Activated CD4-positive, alpha-beta T cell treated with anti-CD3 and anti-CD28 coated beads for 36 hours (primary cell): ENCODE results near the gene KIF24. TPM values are rescaled to one million over a fixed set of nuclear protein-coding genes. Genes with fewer than 3 reads are reported as not detected.
"Not testable (repeated sequence)": the region's sequence is repeated elsewhere in the genome, so short reads cannot be mapped to it uniquely, and the experiment has no call there.

Experiments
- ATAC-seq: fragments of 200-7000 bp; cut with Tn5 transposase; one replicate; pipeline ENCODE4 v1.10.0; 2021; ENCODE audit warnings: mild to moderate bottlenecking, moderate library complexity
- CTCF ChIA-PET: fragments of 350-600 bp; sonication (Branson Sonifier 250); formaldehyde crosslinking; loops from one replicate; lab custom pipeline; 2021; ENCODE audit warnings: antibody characterized with exemption; lab: Charles Lee
- POLR2A ChIA-PET: fragments of 350-600 bp; sonication (Branson Sonifier 250); formaldehyde crosslinking; loops from one replicate; lab custom pipeline; 2021; ENCODE audit warnings: antibody characterized with exemption, inconsistent platforms; lab: Charles Lee
- DNase-seq: peaks from one replicate; pipeline ENCODE4 v3.0.0-alpha.2; 2020
- H3K27ac Mint-ChIP-seq: one replicate; pipeline ENCODE4 v1.8.0; 2021; ENCODE audit warnings: mixed read lengths
- H3K27me3 Mint-ChIP-seq: one replicate; pipeline ENCODE4 v1.8.0; 2021; ENCODE audit warnings: mixed read lengths
- H3K36me3 Mint-ChIP-seq: one replicate; pipeline ENCODE4 v1.8.0; 2021; ENCODE audit warnings: low read depth, mixed read lengths
- H3K4me1 Mint-ChIP-seq: one replicate; pipeline ENCODE4 v1.8.0; 2021; ENCODE audit warnings: mixed read lengths
- H3K4me3 Mint-ChIP-seq: one replicate; pipeline ENCODE4 v1.8.0; 2021; ENCODE audit warnings: mild to moderate bottlenecking, moderate library complexity, mixed read lengths
- H3K9me3 Mint-ChIP-seq: one replicate; pipeline ENCODE4 v1.8.0; 2021; ENCODE audit warnings: low read depth, mixed read lengths
- intact Hi-C, 2 experiments: fragments of 100-400 bp; cut with DNase I in 1 of 2; cut with micrococcal nuclease in 1 of 2; formaldehyde crosslinking; loops; one replicate each; pipeline versions ENCODE4 v1.14.2 to v1.15.1; 2022 to 2024; cut with DNase I, micrococcal nuclease
- total RNA-seq, 2 experiments: library from RNA; stranded (reverse); gene quantifications; one replicate each; pipeline ENCODE4 v1.2.3, GENCODE V29; 2021

The KIF24 gene
- total RNA-seq, 2 experiments from 2014 or later = 5.9 to 7.7 TPM

DNA sequence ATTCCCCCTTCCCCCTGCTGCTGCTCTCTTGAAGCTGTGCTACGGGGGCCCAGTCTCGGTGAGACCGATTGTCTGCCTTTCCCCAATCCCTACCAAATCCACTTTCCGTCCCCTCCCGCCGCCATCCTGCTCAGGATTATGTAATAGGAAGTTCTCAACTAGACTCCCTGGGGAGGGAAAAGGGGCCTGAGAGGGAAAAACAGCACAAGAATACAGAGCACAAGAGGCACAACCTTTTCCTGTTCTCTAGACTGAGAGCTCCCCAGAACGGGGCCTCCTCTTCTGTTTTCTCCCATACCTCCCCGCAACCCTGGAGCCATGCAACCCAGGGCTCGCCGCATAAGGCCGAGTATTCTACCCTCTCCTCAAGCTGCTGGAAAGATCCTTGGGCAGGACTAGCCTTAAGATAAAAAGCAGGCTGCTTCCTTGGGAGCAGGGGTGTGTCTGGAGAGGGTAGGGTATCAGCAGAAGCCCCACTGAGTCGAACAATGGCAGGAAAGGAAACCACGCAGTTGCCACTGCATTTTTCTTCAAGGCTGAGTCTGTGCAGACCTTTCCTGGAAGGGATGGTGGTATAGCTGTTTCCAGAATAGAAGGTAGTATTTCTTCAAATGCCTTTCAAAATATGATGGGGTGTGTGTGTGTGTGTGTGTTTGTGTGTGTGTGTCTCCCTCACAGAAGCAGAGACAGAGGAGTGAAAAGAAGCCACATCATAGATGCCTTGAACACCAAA, 34.7 kb upstream of the KIF24 start:
- ATAC-seq (peak; percentile 58), DNase-seq (no peak)
- POLR2A ChIA-PET = interaction anchor here (0.5 kb wide), 1 partner anchor 36 kb away, joined by 5 read pairs; no protein-coding TSS in a partner anchor
- intact Hi-C loops = no loop called here
- H3K27me3 Mint-ChIP-seq = no peaks in the 10 kb centered on the region
- H3K4me1 Mint-ChIP-seq = peaks cover 12% of the 10 kb centered on the region
- H3K9me3 Mint-ChIP-seq = peaks cover 4% of the 10 kb centered on the region
- H3K36me3 Mint-ChIP-seq = peaks cover 9% of the 10 kb centered on the region
- H3K27ac Mint-ChIP-seq = peak overlapping the region; percentile 12
- H3K4me3 Mint-ChIP-seq = no peak overlapping the region
- CTCF ChIA-PET = interaction anchor here (0.6 to 2.6 kb wide), 4 partner anchors 11 to 40 kb away, joined by 3 to 7 read pairs (median 6); no protein-coding TSS in a partner anchor

DNA sequence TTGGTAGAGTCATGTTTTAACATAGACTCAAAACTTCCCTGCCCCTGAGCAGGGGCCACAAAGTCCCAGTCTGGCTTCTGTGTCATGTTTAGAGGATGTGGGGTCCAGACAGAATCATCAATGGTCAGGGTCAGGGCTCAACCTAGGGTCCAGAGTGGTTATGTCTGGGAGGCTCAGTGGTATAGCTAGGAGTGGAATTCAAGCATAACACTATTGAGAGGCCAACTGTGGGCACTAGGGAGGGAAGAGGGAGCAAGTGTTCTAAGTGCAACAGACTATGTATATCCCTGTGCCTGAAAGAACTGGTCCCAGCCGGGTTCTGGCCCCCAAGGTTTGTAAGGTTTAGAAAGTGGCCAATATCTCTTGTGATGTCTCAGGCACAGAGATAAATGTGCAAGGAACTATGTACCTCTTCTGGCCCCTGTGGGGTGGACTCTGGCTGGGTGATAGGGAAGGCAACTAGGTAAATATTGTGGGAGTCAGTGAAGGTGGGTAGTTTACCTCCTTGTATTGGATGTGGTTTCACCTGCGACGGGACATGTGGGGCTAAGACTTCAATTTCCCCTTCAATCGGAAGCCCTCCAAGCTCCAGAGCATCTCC, 33.6 kb upstream of the KIF24 start:
- Mint-ChIP-seq H3K36me3 (peaks cover 8% of the 10 kb centered on the region), H3K27me3 (no peaks in the 10 kb centered on the region), H3K9me3 (peaks cover 6% of the 10 kb centered on the region), H3K27ac (peak overlapping the region; percentile 44), H3K4me1 (peaks cover 12% of the 10 kb centered on the region), H3K4me3 (no peak overlapping the region)
- ATAC-seq (no peak), DNase-seq (no peak)
- CTCF ChIA-PET = interaction anchor here (0.6 to 2.6 kb wide), 3 partner anchors 12 to 279 kb away, joined by 3 to 7 read pairs (median 6); no protein-coding TSS in a partner anchor
- intact Hi-C loops = no loop called here
- POLR2A ChIA-PET = no interaction called here

DNA sequence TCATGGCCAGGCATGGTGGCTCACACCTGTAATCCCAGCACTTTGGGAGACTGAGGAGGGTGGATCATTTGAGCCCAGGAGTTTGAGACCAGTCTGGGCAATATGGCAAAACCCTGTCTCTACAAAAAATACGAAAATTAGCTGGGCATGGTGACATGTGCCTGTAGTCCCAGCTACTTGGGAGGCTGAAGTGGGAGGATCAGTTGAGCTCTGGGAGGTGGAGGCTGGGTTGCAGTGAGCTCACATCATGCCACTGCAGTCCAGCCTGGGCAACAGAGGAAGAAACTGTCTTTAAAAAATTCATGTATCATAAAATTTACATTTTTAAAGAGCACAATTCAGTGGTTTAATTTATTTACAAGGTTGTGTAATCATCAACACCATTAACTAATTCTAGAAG, 23.9 kb upstream of the KIF24 start:
- CTCF ChIA-PET, H3K4me3 Mint-ChIP-seq, H3K27ac Mint-ChIP-seq, H3K27me3 Mint-ChIP-seq, POLR2A ChIA-PET, H3K4me1 Mint-ChIP-seq, intact Hi-C loops, ATAC-seq, DNase-seq: not testable (repeated sequence)
- H3K36me3 Mint-ChIP-seq = peaks cover 22% of the 10 kb centered on the region
- H3K9me3 Mint-ChIP-seq = peaks cover 11% of the 10 kb centered on the region

DNA sequence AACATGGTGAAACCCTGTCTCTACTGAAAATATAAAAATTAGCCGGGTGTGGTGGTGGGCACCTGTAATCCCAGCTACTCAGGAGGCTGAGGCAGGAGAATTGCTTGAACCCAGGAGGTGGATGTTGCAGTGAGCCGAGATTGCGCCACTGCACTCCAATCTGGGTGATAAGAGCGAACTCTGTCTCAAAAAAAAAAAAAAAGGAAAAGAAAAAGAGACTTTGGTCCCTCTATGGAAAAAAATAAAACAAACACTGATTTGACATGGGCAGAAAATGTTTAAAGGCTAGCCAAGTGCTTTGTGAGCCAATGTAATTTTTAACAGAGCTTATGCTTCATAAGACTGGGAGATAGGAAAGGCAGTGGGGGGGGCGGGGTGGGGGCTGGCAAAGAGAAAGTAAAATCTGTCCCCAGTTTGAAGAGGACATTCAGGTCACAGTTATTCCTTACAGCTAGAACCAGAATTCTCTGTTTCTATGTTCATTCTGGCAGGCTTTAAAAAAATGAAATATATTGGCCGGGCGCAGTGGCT, 23.1 kb upstream of the KIF24 start:
- POLR2A ChIA-PET, H3K27ac Mint-ChIP-seq, H3K4me3 Mint-ChIP-seq, intact Hi-C loops, CTCF ChIA-PET, H3K4me1 Mint-ChIP-seq, H3K9me3 Mint-ChIP-seq, DNase-seq, ATAC-seq, H3K27me3 Mint-ChIP-seq: not testable (repeated sequence)
- peaks cover 24% of the 10 kb centered on the region for H3K36me3 Mint-ChIP-seq

DNA sequence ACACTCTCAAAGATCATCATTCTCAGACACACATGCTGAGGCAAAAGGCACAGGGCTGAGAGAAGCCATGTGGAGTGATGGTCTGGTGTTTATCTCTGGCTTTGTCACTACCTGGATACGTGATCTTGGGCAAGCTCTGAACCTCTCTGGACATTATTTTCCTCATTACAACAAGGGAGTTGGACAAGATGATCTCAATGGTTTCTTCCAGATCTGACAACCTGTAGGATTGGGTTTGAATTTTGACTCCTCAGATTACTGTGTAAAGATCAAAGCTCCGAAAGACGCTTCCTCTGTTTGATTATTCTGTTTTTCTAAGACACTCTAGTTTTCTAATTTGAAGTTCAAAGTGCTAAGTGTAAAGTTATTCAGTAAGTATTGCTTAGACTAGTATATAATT, 20.3 kb upstream of the KIF24 start:
- ATAC-seq (no peak), DNase-seq (no peak)
- Mint-ChIP-seq H3K36me3 (peaks cover 15% of the 10 kb centered on the region), H3K27me3 (no peaks in the 10 kb centered on the region), H3K9me3 (no peaks in the 10 kb centered on the region), H3K27ac (no peak overlapping the region), H3K4me1 (no peaks in the 10 kb centered on the region), H3K4me3 (no peak overlapping the region)
- intact Hi-C loops = no loop called here
- ChIA-PET CTCF (interaction anchor here (0.8 to 1.1 kb wide), 2 partner anchors 30 to 92 kb away, joined by 4 read pairs; no protein-coding TSS in a partner anchor), POLR2A (no interaction called here)

DNA sequence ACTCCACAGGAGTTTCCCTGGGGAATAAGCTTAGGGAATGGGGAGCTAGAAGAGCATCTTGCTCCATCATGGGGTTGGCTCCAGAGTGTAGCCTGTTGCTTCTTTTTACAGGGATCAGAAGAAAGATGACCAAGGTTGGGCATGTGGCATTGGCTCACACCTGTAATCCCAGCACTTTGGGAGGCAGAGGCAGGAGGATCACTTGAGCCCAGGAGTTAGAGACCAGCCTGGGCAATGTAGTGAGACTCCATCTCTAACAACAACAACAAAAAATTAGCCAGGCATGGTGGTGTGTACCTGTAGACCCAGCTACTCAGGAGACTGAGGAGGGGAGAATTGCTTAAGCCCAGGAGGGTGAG, 18.7 kb upstream of the KIF24 start:
- ATAC-seq = no peak
- no peak overlapping the region for H3K27ac Mint-ChIP-seq
- CTCF ChIA-PET = no interaction called here

DNA sequence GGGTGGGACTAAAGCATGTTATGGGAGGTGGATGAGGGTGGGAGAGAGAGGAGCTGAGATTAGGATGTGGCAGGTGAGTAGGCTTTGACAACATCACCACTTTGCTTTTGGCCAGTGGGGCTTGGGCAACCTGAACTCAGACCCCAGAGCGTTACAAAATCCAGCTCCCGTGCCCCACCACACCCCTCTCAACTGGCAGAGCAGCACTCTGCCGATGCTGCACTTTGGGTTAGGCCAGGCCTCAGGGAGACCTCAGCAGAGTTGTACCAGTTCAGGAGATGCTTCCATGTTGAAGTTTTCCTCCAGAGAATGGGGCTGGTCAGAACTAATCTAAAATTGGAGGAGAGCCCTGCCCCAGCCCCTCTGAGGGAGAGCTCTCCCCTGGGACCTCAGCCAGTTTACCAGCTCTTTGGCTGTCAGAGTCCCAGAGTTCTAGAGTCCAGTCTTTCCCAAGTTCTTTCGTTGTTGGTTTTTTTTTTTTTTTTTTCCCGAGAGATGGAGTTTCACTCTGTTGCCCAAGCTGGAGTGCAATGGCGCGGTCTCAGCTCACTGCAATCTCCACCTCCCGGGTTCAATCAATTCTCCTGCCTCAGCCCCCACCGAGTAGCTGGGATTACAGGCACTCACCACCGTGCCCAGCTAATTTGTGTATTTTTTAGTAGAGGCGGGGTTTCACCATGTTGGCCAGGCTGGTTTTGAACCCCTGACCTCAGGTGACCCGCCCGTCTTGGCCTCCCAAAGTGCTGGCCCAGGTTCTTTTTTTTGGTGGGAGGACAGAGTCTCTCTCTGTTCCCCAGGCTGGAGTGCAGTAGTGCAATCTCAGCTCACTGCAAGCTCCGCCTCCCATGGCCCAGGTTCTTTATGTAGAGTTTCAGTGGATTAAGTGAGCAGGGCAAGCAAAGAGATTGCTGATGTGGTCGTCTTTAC, 18.1 kb upstream of the KIF24 start:
- no peaks in the 10 kb centered on the region for H3K9me3 Mint-ChIP-seq
- H3K4me1 Mint-ChIP-seq = no peaks in the 10 kb centered on the region
- no peak overlapping the region for H3K4me3 Mint-ChIP-seq
- ATAC-seq (no peak), DNase-seq (no peak)
- intact Hi-C loops = no loop called here
- H3K27me3 Mint-ChIP-seq = no peaks in the 10 kb centered on the region
- ChIA-PET CTCF (interaction anchor here (0.6 to 1.2 kb wide), 2 partner anchors 29 to 436 kb away, joined by 3 to 4 read pairs; no protein-coding TSS in a partner anchor), POLR2A (no interaction called here)
- H3K36me3 Mint-ChIP-seq = peaks cover 20% of the 10 kb centered on the region
- no peak overlapping the region for H3K27ac Mint-ChIP-seq

More for the DNA sequence above, 18.7 kb upstream of the KIF24 start:
- no peaks in the 10 kb centered on the region for H3K4me1 Mint-ChIP-seq
- no peaks in the 10 kb centered on the region for H3K27me3 Mint-ChIP-seq
- POLR2A ChIA-PET = no interaction called here
- no peak overlapping the region for H3K4me3 Mint-ChIP-seq
- no peak for DNase-seq
- H3K36me3 Mint-ChIP-seq = peaks cover 17% of the 10 kb centered on the region
- intact Hi-C loops = no loop called here
- no peaks in the 10 kb centered on the region for H3K9me3 Mint-ChIP-seq

DNA sequence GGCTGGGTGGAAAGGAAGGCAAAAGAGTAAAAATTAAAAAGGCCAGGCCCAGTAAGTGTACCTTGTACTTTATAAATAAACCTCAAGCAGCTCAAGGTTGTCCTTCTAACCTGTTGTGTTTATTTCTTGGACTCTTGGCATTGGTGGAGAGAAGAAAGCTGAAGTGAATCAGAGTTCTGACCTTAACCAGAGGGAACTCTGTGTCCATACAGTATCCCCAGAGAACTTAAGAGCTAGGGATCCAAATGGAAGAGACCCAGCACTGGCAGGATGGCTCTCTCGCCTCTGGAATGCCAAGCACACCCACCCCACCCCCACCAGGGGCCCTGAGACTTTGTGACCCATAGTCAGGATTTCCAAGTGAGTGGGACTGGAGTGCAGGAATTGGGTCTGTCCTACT, 14.5 kb upstream of the KIF24 start:
- DNase-seq = no peak
- H3K4me1 Mint-ChIP-seq = no peaks in the 10 kb centered on the region
- ChIA-PET POLR2A (no interaction called here), CTCF (interaction anchor here (0.7 kb wide), 1 partner anchor 53 kb away, joined by 3 read pairs; no protein-coding TSS in a partner anchor)
- peaks cover 29% of the 10 kb centered on the region for H3K36me3 Mint-ChIP-seq
- no peak overlapping the region for H3K27ac Mint-ChIP-seq
- H3K27me3 Mint-ChIP-seq = no peaks in the 10 kb centered on the region
- ATAC-seq = no peak
- intact Hi-C loops = no loop called here
- H3K9me3 Mint-ChIP-seq = no peaks in the 10 kb centered on the region
- H3K4me3 Mint-ChIP-seq = no peak overlapping the region

DNA sequence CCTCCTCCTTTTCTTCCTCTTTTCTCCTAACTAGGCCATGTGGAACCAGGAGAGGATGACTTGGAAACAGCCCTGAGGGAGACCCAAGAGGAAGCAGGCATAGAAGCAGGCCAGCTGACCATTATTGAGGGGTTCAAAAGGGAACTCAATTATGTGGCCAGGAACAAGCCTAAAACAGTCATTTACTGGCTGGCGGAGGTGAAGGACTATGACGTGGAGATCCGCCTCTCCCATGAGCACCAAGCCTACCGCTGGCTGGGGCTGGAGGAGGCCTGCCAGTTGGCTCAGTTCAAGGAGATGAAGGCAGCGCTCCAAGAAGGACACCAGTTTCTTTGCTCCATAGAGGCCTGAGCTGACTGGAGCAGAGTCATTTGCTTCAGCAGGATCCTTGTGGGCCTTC, 14.0 kb upstream of the KIF24 start:
- Mint-ChIP-seq H3K27me3 (no peaks in the 10 kb centered on the region), H3K9me3 (no peaks in the 10 kb centered on the region), H3K4me3 (no peak overlapping the region), H3K36me3 (peaks cover 30% of the 10 kb centered on the region), H3K27ac (no peak overlapping the region), H3K4me1 (no peaks in the 10 kb centered on the region)
- DNase-seq = no peak
- CTCF ChIA-PET = interaction anchor here (0.7 to 1.7 kb wide), 2 partner anchors 10 to 52 kb away, joined by 3 to 6 read pairs; no protein-coding TSS in a partner anchor
- no peak for ATAC-seq
- intact Hi-C loops = no loop called here
- POLR2A ChIA-PET = no interaction called here

DNA sequence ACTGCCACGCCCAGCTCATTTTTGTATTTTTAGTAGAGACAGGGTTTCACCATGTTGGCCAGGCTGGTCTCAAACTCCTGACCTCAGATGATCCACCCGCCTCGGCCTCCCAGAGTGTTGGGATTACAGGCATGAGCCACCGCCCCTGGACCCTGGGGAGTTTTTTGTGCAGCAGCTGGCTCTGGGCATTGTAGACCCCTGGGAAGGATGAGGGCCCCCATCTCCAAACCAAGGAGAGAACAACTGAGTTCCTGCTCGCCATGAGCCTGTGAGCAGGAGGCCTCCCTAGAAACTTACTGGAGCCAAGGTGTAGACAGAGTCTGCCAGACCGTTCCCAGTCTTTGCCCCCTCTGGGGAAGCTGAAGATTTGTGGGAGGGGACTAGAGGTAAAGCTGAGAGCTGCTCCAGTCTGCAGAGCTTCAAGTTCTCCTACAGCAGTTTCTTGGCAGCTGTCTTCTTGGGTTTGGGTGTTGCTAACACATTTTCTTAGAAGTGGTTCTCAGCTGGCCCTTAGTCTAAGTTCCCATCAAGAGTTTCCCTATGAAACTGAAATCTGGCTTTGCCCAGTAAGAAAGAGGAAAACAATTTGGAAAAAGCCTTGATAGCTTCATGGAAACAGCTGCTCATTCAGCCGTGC, 12.7 kb upstream of the KIF24 start:
- Mint-ChIP-seq H3K27ac (no peak overlapping the region), H3K9me3 (no peaks in the 10 kb centered on the region), H3K4me1 (no peaks in the 10 kb centered on the region), H3K27me3 (no peaks in the 10 kb centered on the region), H3K36me3 (peaks cover 28% of the 10 kb centered on the region), H3K4me3 (no peak overlapping the region)
- DNase-seq (no peak), ATAC-seq (no peak)
- ChIA-PET POLR2A (interaction anchor here (0.7 kb wide), 1 partner anchor 26 kb away, joined by 3 read pairs; no protein-coding TSS in a partner anchor), CTCF (interaction anchor here (1.7 kb wide), 1 partner anchor 9 kb away, joined by 6 read pairs; no protein-coding TSS in a partner anchor)
- intact Hi-C loops = no loop called here
